Stimulated activated CD8-positive, alpha-beta memory T cell treated with anti-CD3 and anti-CD28 coated beads, Interleukin-7, amount 100 ng/mL, for 24 hours (primary cell): Measurements from ENCODE around the gene CD63.

ENCODE experiments used
- DNase-seq: peaks from one replicate; pipeline ENCODE4 v3.0.0-alpha.2; 2020; ENCODE audit warnings: low read depth

Gene CD63

GRCh38 chr12:55739025-55739378, 10.2 kb upstream of the CD63 start:
- no peak for DNase-seq

- peak; percentile 65 for DNase-seq
Measured at GRCh38 chr12:55738123-55739024, 9.6 kb upstream of the CD63 start.

GRCh38 chr12:55737581-55738122, 8.8 kb upstream of the CD63 start:
- no peak for DNase-seq

- DNase-seq: no peak
Measured at GRCh38 chr12:55736780-55737580, 8.2 kb upstream of the CD63 start.

GRCh38 chr12:55736076-55736475, 7.3 kb upstream of the CD63 start:
- no peak for DNase-seq

- DNase-seq: no peak
Measured at GRCh38 chr12:55734595-55734994, 5.8 kb upstream of the CD63 start.

- DNase-seq: no peak
Measured at GRCh38 chr12:55733858-55734257, 5.0 kb upstream of the CD63 start.

GRCh38 chr12:55733021-55733555, 4.3 kb upstream of the CD63 start:
- DNase-seq: no peak

GRCh38 chr12:55732288-55732687, 3.5 kb upstream of the CD63 start:
- DNase-seq: no peak

GRCh38 chr12:55729819-55730818, 1.3 kb upstream of the CD63 start:
- no peak for DNase-seq

GRCh38 chr12:55728186-55728938, 447 bp downstream of the CD63 start:
- DNase-seq: no peak

- DNase-seq: no peak
Measured at GRCh38 chr12:55727643-55728185, 1.1 kb downstream of the CD63 start.

GRCh38 chr12:55726971-55727370, 1.8 kb downstream of the CD63 start:
- DNase-seq: no peak

- no peak for DNase-seq
Measured at GRCh38 chr12:55725556-55725955, 3.3 kb downstream of the CD63 start.

- DNase-seq: no peak
Measured at GRCh38 chr12:55724940-55725309, 3.9 kb downstream of the CD63 start.

- no peak for DNase-seq
Measured at GRCh38 chr12:55724226-55724939, 4.4 kb downstream of the CD63 start.

GRCh38 chr12:55723516-55724225, 5.1 kb downstream of the CD63 start:
- DNase-seq: no peak

GRCh38 chr12:55722948-55723347, 5.9 kb downstream of the CD63 start:
- no peak for DNase-seq

- DNase-seq: no peak
Measured at GRCh38 chr12:55721601-55722213, 7.1 kb downstream of the CD63 start.
